Endothelial cell of umbilical vein (primary cell): Measurements from ENCODE around the gene TM4SF18.

Experiments used
- JUN ChIP-seq: IDR thresholded peaks from 2 replicates; pipeline ENCODE4 v1.6.1; 2011; ENCODE audit warnings: borderline replicate concordance, low read depth; ENCODE audit not compliant: insufficient read length, insufficient read depth
- POLR2AphosphoS5 ChIP-seq: IDR thresholded peaks from 2 replicates; pipeline ENCODE4 v1.6.1; 2012; ENCODE audit warnings: low read depth, mild to moderate bottlenecking, control low read depth, low read length, moderate library complexity; ENCODE audit not compliant: insufficient read depth
- TF ChIP-seq, protein P1 (sequence below), 2 donors: IDR thresholded peaks; 1 replicate in 1 of 2; 2 replicates in 1 of 2; pipeline ENCODE4 v1.5.1; 2011; ENCODE audit warnings: low read length in 2 of 2, mild to moderate bottlenecking in 2 of 2, moderate library complexity in 2 of 2, control low read depth in 1 of 2, inconsistent platforms in 1 of 2, low read depth in 1 of 2; ENCODE audit not compliant: insufficient read depth in 1 of 2; ENCODE audit errors: extremely low read depth in 1 of 2

DNA sequence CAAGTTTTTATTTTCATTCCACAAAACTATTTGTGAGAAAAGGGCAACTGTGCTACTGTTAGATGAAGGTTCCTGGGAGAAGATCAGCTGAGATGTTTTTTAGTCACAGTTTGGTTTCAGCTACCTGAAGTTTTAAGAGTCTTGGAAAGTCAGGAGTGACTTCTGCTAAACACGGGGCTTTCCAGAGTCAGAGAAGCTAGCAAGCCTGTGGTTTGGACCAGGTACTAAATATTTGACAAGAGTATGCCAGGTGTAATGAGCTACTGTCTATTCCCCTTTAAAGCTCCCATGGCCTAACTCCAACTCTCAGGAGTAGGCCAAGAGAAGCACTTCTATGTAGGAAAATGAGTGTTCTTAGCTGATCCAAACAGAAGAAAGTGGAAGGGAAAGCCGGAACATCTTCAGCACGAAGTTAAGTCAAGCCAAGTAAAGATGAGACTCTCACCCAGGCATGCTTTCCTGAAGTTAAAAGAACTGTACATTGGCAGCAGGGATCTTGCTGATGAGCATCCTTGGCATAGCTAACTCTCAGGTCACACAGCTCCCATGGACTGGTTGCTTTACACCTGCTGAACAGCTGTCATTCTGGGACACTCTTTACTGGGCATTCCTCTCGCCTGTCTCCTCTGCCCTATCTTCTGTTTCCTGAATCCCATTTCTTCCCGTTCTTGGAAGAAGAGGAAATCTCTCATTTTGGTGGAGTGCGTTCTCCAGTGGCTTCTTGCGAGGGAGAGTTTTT lies 22.5 kb downstream of the TM4SF18 start:
- TF ChIP-seq, protein P1, sequence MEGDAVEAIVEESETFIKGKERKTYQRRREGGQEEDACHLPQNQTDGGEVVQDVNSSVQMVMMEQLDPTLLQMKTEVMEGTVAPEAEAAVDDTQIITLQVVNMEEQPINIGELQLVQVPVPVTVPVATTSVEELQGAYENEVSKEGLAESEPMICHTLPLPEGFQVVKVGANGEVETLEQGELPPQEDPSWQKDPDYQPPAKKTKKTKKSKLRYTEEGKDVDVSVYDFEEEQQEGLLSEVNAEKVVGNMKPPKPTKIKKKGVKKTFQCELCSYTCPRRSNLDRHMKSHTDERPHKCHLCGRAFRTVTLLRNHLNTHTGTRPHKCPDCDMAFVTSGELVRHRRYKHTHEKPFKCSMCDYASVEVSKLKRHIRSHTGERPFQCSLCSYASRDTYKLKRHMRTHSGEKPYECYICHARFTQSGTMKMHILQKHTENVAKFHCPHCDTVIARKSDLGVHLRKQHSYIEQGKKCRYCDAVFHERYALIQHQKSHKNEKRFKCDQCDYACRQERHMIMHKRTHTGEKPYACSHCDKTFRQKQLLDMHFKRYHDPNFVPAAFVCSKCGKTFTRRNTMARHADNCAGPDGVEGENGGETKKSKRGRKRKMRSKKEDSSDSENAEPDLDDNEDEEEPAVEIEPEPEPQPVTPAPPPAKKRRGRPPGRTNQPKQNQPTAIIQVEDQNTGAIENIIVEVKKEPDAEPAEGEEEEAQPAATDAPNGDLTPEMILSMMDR (IDR thresholded peaks at IDR 0.05; ENCODE audit: extremely low read depth in 1 of 2, insufficient read depth in 1 of 2, low read depth in 1 of 2, low read length in 2 of 2), result no peak
- TF ChIP-seq JUN (no peak), POLR2AphosphoS5 (no peak)
